B cell (primary cell): Measurements from ENCODE around the gene PLXNA3. TPM values are rescaled to one million over a fixed set of nuclear protein-coding genes. Genes with fewer than 3 reads are reported as not detected.
A peak's percentile ranks its signal among the peaks of the same experiment; 100 is the strongest.

Experiments used
- ATAC-seq: fragments of 200-7000 bp; cut with Tn5 transposase; one replicate; pipeline ENCODE4 v1.10.0; 2021; ENCODE audit warnings: low read depth, mild to moderate bottlenecking, moderate number of reproducible peaks, moderate library complexity
- CTCF ChIA-PET: fragments of 350-600 bp; sonication (Branson Sonifier 250); formaldehyde crosslinking; loops from one replicate; lab custom pipeline; 2021; ENCODE audit warnings: antibody characterized with exemption, inconsistent platforms; lab: Charles Lee
- POLR2A ChIA-PET: fragments of 350-600 bp; sonication (Branson Sonifier 250); formaldehyde crosslinking; loops from one replicate; lab custom pipeline; 2021; ENCODE audit warnings: antibody characterized with exemption; lab: Charles Lee
- DNase-seq: peaks from one replicate; pipeline ENCODE4 v3.0.0; 2013
- H2AFZ ChIP-seq: 2 replicates; pipeline ENCODE4 v1.6.1; 2012; ENCODE audit warnings: mild to moderate bottlenecking, low read depth, low read length; ENCODE audit not compliant: insufficient read depth, poor library complexity, severe bottlenecking
- H3K27ac ChIP-seq, 2 donors: 1 replicate in 1 of 2; 2 replicates in 1 of 2; pipeline ENCODE4 v1.5.1; 2012 to 2013; ENCODE audit warnings: low read length in 2 of 2, mild to moderate bottlenecking in 2 of 2, moderate library complexity in 1 of 2
- H3K27me3 ChIP-seq, 4 experiments: fragments of 200-600 bp in 1 of 4; sonication (generic) in 1 of 4; replicated peaks in 1 of 4; 1 replicate in 2 of 4; 2 replicates in 2 of 4; pipeline versions ENCODE4 v1.6.1 to v1.7.0; 2013 to 2016; ENCODE audit warnings: low read length in 3 of 4, mild to moderate bottlenecking in 2 of 4, mixed read lengths in 1 of 4, moderate library complexity in 1 of 4; ENCODE audit not compliant: insufficient read depth in 4 of 4, control insufficient read depth in 3 of 4; ENCODE audit errors: control extremely low read depth in 1 of 4
- H3K36me3 ChIP-seq, 2 experiments: replicated peaks in 1 of 2; 1 replicate in 1 of 2; 2 replicates in 1 of 2; pipeline versions ENCODE4 v1.6.1 to v1.7.1; 2013; ENCODE audit warnings: low read length in 1 of 2; ENCODE audit not compliant: insufficient read depth in 2 of 2, control insufficient read depth in 1 of 2; ENCODE audit errors: control extremely low read depth in 1 of 2, extremely low read depth in 1 of 2
- H3K4me1 ChIP-seq, 2 donors: fragments of 200-600 bp in 1 of 2; sonication (generic) in 1 of 2; 1 replicate in 1 of 2; 2 replicates in 1 of 2; pipeline versions ENCODE4 v1.5.1 to v1.6.1; 2013 to 2017; ENCODE audit warnings: low read length in 2 of 2; ENCODE audit not compliant: control insufficient read depth in 2 of 2, insufficient read depth in 2 of 2
- H3K4me2 ChIP-seq: replicated peaks from 2 replicates; pipeline ENCODE3; 2012; ENCODE audit warnings: mild to moderate bottlenecking, low read depth, low read length; ENCODE audit not compliant: poor library complexity, severe bottlenecking
- H3K4me3 ChIP-seq, 5 experiments: fragments of 200-600 bp in 1 of 5; sonication (generic) in 1 of 5; 1 replicate in 3 of 5; 2 replicates in 2 of 5; pipeline versions ENCODE4 v1.5.1 to v1.7.0; 2011 to 2016; ENCODE audit warnings: low read length in 4 of 5, mild to moderate bottlenecking in 4 of 5, low read depth in 2 of 5, control low read depth in 1 of 5, moderate library complexity in 1 of 5; ENCODE audit not compliant: insufficient read depth in 1 of 5; ENCODE audit errors: control extremely low read depth in 1 of 5, extremely low read depth in 1 of 5
- H3K79me2 ChIP-seq: fragments of 200-600 bp; sonication (generic); one replicate; pipeline ENCODE4 v1.6.0; 2016; ENCODE audit warnings: low read length; ENCODE audit not compliant: control insufficient read depth, insufficient read depth
- H3K9ac ChIP-seq: fragments of 200-600 bp; sonication (generic); 2 replicates; pipeline ENCODE4 v1.6.1; 2017; ENCODE audit warnings: mild to moderate bottlenecking, low read length, moderate library complexity
- H3K9me3 ChIP-seq, 3 donors: one replicate each; pipeline versions ENCODE4 v1.6.1 to v1.7.1; 2013; ENCODE audit warnings: low read length in 2 of 3; ENCODE audit not compliant: control insufficient read depth in 2 of 3, insufficient read depth in 1 of 3; ENCODE audit errors: control extremely low read depth in 1 of 3
- H4K20me1 ChIP-seq: 2 replicates; pipeline ENCODE4 v1.6.0; 2012; ENCODE audit warnings: mild to moderate bottlenecking, low read length; ENCODE audit not compliant: insufficient read depth, control insufficient read depth, poor library complexity, severe bottlenecking
- H3K27ac Mint-ChIP-seq: one replicate; pipeline ENCODE4 v1.8.0; 2021; ENCODE audit warnings: mixed read lengths
- H3K27me3 Mint-ChIP-seq: one replicate; pipeline ENCODE4 v1.8.0; 2021; ENCODE audit warnings: mixed read lengths
- H3K4me1 Mint-ChIP-seq: one replicate; pipeline ENCODE4 v1.8.0; 2021; ENCODE audit warnings: mixed read lengths
- H3K4me3 Mint-ChIP-seq: one replicate; pipeline ENCODE4 v1.8.0; 2021; ENCODE audit warnings: mixed read lengths
- H3K9me3 Mint-ChIP-seq: one replicate; pipeline ENCODE4 v1.8.0; 2022; ENCODE audit warnings: mixed read lengths; ENCODE audit not compliant: insufficient read depth
- CTCF ChIP-seq: fragments of 200-600 bp; IDR thresholded peaks from one replicate; pipeline ENCODE4 v1.8.0; 2022; ENCODE audit warnings: antibody characterized with exemption, mild to moderate bottlenecking
- EZH2 ChIP-seq: IDR thresholded peaks from 2 replicates; pipeline ENCODE4 v1.6.1; 2012; ENCODE audit warnings: borderline replicate concordance, low read depth, mild to moderate bottlenecking, moderate library complexity, low read length; ENCODE audit not compliant: insufficient read depth, poor library complexity, severe bottlenecking
- WGBS: methylation state at CpG from one replicate; pipeline ENCODE4 v1.1.5; 2013; ENCODE audit warnings: missing lambda C conversion rate; ENCODE audit not compliant: insufficient coverage; 5-methylcytosine and 5-hydroxymethylcytosine counted together
- intact Hi-C: fragments of 100-400 bp; cut with micrococcal nuclease; formaldehyde crosslinking; loops from one replicate; pipeline ENCODE4 v1.10.0; 2022
- polyA plus RNA-seq: library from polyadenylated mRNA; depleted of rRNA; stranded (reverse); fragments of >200 nt; gene quantifications from 2 replicates; pipeline ENCODE4 v1.2.3, GENCODE V29; 2012
- total RNA-seq, 2 donors: library from RNA; stranded (reverse); fragments of 120-200 nt in 1 of 2; gene quantifications; 1 replicate in 1 of 2; 2 replicates in 1 of 2; pipeline versions ENCODE4 v1.2.3 to v1.2.4, GENCODE V29; 2013 to 2022

The PLXNA3 gene
- total and polyA plus RNA-seq, 2 donors (not counting 1 experiment from before 2014, with no cell fraction given) = 68.6 to 114 TPM

GRCh38 chrX:154486396-154487207, 28.5 kb downstream of the PLXNA3 start, which contains the start of gene UBL4A:
TSS of gene UBL4A (minus strand) at chrX:154486615. CDS start at chrX:154486584, 31 bp downstream.
- H3K79me2 ChIP-seq = peaks cover 20% of the 10 kb centered on the region

More at GRCh38 chrX:154486396-154487207, 28.5 kb downstream of the PLXNA3 start, which contains the start of gene UBL4A:
- peaks cover 5 to 42% of the 10 kb centered on the region in 2 donors for H3K4me1 ChIP-seq
- H3K27ac ChIP-seq = peak within 1 kb of the TSS; percentile 50 to 72
- ATAC-seq (peak; percentile 37), DNase-seq (peak; percentile 77)
- ChIA-PET POLR2A (interaction anchor here (0.6 to 1.6 kb wide), 7 partner anchors 28 to 88 kb away, joined by 3 to 10 read pairs (median 4); partner anchors contain the start of genes FAM3A and RPL10), CTCF (interaction anchor here (1.6 to 2.7 kb wide), 3 partner anchors 41 to 113 kb away, joined by 4 to 12 read pairs (median 5); partner anchors contain the start of gene ATP6AP1)
- Mint-ChIP-seq H3K9me3 (no peaks in the 10 kb centered on the region), H3K27ac (peak within 1 kb of the TSS; percentile 75), H3K4me3 (peak within 1 kb of the TSS; percentile 82), H3K4me1 (peaks cover 25% of the 10 kb centered on the region), H3K27me3 (no peaks in the 10 kb centered on the region)
- under 1% methylated on average over 42 of the region's 95 CpGs for WGBS
- no peaks in the 10 kb centered on the region for H4K20me1 ChIP-seq
- H3K9ac ChIP-seq = peak within 1 kb of the TSS; percentile 68
- no peaks in the 10 kb centered on the region for H3K27me3 ChIP-seq
- H3K4me2 ChIP-seq = peak within 1 kb of the TSS; percentile 82
- no peaks in the 10 kb centered on the region for H3K9me3 ChIP-seq
- peak within 1 kb of the TSS in 4 of 5 experiments; percentile 47 to 67 (median 60) for H3K4me3 ChIP-seq
- H2AFZ ChIP-seq = peak within 1 kb of the TSS; percentile 56
- TF ChIP-seq EZH2 (no peak), CTCF (no peak)
- H3K36me3 ChIP-seq = peaks cover 0 to 13% of the 10 kb centered on the region in 2 experiments
- intact Hi-C loops = no loop called here
